BLaER1 treated with 17β-estradiol and CSF1 and Interleukin-3, amounts not matched to agents 10 nM and 100 nM (cell line): Measurements from ENCODE around the gene SMG6.
"Not testable (repeated sequence)": the region's sequence is repeated elsewhere in the genome, so short reads cannot be mapped to it uniquely, and the experiment has no call there.

ENCODE experiments used
- H3K27ac ChIP-seq, 11 experiments: shearing (Covaris generic); formaldehyde crosslinking; 2 replicates each; pipeline ENCODE4 v1.8.1; 2022
- H3K27me3 ChIP-seq, 11 experiments: shearing (Covaris generic); formaldehyde crosslinking; 2 replicates each; pipeline ENCODE4 v1.8.1; 2022
- H3K36me3 ChIP-seq, 11 experiments: shearing (Covaris generic); formaldehyde crosslinking; 2 replicates each; pipeline ENCODE4 v1.8.1; 2022
- H3K4me1 ChIP-seq, 10 experiments: shearing (Covaris generic); formaldehyde crosslinking; 2 replicates each; pipeline ENCODE4 v1.8.1; 2022
- H3K4me2 ChIP-seq, 11 experiments: shearing (Covaris generic); formaldehyde crosslinking; 2 replicates each; pipeline ENCODE4 v1.8.1; 2022
- H3K4me3 ChIP-seq, 10 experiments: shearing (Covaris generic); formaldehyde crosslinking; 2 replicates each; pipeline ENCODE4 v1.8.1; 2022
- H3K9ac ChIP-seq, 11 experiments: shearing (Covaris generic); formaldehyde crosslinking; 2 replicates each; pipeline ENCODE4 v1.8.1; 2022
- H3K9me3 ChIP-seq, 11 experiments: shearing (Covaris generic); formaldehyde crosslinking; replicated peaks in 1 of 11; 2 replicates each; pipeline ENCODE4 v1.8.1; 2022
- H4K20me1 ChIP-seq, 11 experiments: shearing (Covaris generic); formaldehyde crosslinking; 2 replicates each; pipeline ENCODE4 v1.8.1; 2022
- Cebpa-rat ChIP-seq, 11 experiments: shearing (Covaris generic); IDR thresholded peaks; 2 replicates each; pipeline ENCODE4 v1.8.1; 2022

The SMG6 gene

GRCh38 chr17:2202302-2202995 is 101.1 kb downstream of the SMG6 start:
- peaks cover 15 to 55% (median 39%) of the 10 kb centered on the region in 11 experiments; a peak in 21 of 22 replicates for H3K36me3 ChIP-seq
- TF ChIP-seq Cebpa-rat (IDR thresholded peaks at IDR 0.05) = no peak
- peaks cover 6 to 18% (median 12%) of the 10 kb centered on the region in 10 experiments; a peak in 14 of 20 replicates for H3K4me1 ChIP-seq
- no peak overlapping the region for H3K4me2 ChIP-seq
- H3K4me3 ChIP-seq = no peak overlapping the region
- H3K9me3 ChIP-seq = no peaks in the 10 kb centered on the region
- no peak overlapping the region for H3K27ac ChIP-seq
- no peaks in the 10 kb centered on the region for H3K27me3 ChIP-seq
- H4K20me1 ChIP-seq = peaks cover 0 to 14% (median 0%) of the 10 kb centered on the region in 11 experiments; a peak in 4 of 22 replicates
- H3K9ac ChIP-seq = no peak overlapping the region

DNA sequence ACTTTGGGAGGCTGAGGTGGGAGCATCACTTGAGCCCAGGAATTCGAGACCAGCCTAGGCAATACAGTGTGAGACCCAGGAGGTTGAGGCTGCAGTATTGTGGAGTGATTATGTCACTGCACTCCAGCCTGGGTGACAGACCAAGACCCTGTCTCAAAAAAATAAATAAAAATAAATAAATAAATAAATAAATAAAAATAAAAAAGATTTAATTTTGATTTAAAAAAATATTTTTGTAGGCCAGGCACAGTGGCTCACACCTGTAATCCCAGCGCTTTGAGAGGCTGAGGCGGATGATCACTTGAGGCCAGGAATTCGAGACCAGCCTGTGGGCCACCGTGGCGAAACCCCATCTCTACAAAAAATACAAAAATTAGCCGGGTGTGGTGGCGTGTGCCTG is 104.2 kb downstream of the SMG6 start:
- peaks cover 0 to 14% (median 0%) of the 10 kb centered on the region in 11 experiments; a peak in 3 of 22 replicates for H4K20me1 ChIP-seq
- not testable (repeated sequence) for H3K9ac ChIP-seq, H3K4me3 ChIP-seq, H3K27me3 ChIP-seq, H3K27ac ChIP-seq, H3K9me3 ChIP-seq, H3K4me2 ChIP-seq
- H3K36me3 ChIP-seq = peaks cover 15 to 54% (median 43%) of the 10 kb centered on the region in 11 experiments; a peak in 21 of 22 replicates
- peaks cover 17 to 39% (median 27%) of the 10 kb centered on the region in 10 experiments for H3K4me1 ChIP-seq

DNA sequence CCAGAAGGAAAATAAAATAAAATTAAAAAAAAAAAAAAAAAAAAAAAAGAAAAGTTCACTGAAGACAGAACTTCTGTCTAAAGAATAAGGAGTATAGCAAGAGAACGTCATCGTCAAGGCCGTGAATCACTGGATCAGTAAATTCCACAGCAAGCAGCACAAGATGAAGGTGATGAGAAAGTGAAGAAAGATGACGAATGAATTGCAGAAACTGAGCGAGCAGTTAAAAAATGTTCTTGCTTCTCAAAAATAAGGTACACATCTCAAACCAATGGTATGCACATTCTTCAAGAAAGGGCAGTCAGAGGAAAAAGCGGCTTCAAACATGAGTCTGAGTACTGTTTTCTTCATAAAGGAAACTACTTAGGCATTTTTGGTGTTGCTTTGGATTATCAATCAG is 104.7 kb downstream of the SMG6 start:
- H3K27ac ChIP-seq = no peak overlapping the region
- peak overlapping the region in 3 of 11 experiments; percentile 14 to 32 (median 26); a peak in 5 of 22 replicates for H3K4me2 ChIP-seq
- H4K20me1 ChIP-seq = peaks cover 0 to 13% (median 0%) of the 10 kb centered on the region in 11 experiments; a peak in 3 of 22 replicates
- peaks cover 16 to 54% (median 43%) of the 10 kb centered on the region in 11 experiments; a peak in 20 of 22 replicates for H3K36me3 ChIP-seq
- no peak for TF ChIP-seq Cebpa-rat (IDR thresholded peaks at IDR 0.05)
- H3K4me3 ChIP-seq = no peak overlapping the region
- no peaks in the 10 kb centered on the region for H3K27me3 ChIP-seq
- peaks cover 21 to 44% (median 31%) of the 10 kb centered on the region in 10 experiments for H3K4me1 ChIP-seq
- no peak overlapping the region for H3K9ac ChIP-seq
- no peaks in the 10 kb centered on the region for H3K9me3 ChIP-seq

DNA sequence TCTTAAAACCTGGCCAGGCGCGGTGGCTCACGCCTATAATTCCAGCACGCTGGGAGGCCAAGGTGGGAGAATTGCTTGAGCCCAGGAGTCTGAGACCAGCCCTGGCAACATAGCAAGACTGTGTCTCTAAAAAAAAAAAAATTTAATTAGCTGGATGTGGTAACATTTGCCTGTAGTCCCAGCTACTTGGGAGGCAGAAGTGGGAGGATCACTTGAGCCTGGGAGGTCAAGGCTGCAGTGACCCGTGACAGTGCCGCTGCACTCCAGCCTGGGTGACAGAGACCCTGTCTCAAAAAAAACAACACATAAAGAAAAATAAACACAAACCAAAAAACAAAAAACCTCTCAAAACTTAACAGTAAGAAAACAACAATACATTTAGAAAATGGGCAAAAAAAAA is 106.3 kb downstream of the SMG6 start:
- TF ChIP-seq Cebpa-rat (IDR thresholded peaks at IDR 0.05) = no peak
- Histone ChIP-seq H3K9ac (no peak overlapping the region), H3K27ac (no peak overlapping the region), H3K9me3 (no peaks in the 10 kb centered on the region), H3K36me3 (peaks cover 6 to 44% (median 31%) of the 10 kb centered on the region in 11 experiments; a peak in 20 of 22 replicates), H4K20me1 (peaks cover 0 to 4% (median 0%) of the 10 kb centered on the region in 11 experiments; a peak in 4 of 22 replicates), H3K4me1 (peaks cover 34 to 60% (median 47%) of the 10 kb centered on the region in 10 experiments), H3K4me2 (no peak overlapping the region), H3K4me3 (no peak overlapping the region), H3K27me3 (no peaks in the 10 kb centered on the region)

DNA sequence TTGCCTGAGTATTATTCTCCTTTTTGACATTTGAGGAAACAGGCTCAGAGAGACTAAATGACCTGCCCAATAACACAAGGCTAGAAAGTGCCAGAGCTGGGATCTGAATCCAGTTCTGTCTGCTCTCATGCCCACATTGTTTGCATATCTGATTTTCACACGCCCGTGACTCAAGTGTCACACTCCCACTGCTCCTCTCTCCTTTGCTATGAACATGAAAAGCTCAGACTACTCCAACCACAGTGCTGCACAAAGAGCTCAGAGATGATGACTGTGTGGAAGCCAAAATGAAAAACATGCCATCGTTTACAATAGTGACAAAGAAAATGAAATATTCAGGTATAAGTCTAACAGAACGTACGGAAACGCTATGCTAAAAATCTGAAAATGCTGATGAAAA is 107.9 kb downstream of the SMG6 start:
- peak overlapping the region in 7 of 11 experiments; percentile 18 to 97 (median 61); a peak in 11 of 22 replicates for H3K4me2 ChIP-seq
- no peak for TF ChIP-seq Cebpa-rat (IDR thresholded peaks at IDR 0.05)
- no peak overlapping the region for H3K9ac ChIP-seq
- H3K4me1 ChIP-seq = peaks cover 46 to 76% (median 62%) of the 10 kb centered on the region in 10 experiments
- H3K36me3 ChIP-seq = peaks cover 6 to 38% (median 27%) of the 10 kb centered on the region in 11 experiments; a peak in 17 of 22 replicates
- no peaks in the 10 kb centered on the region for H3K27me3 ChIP-seq
- H3K4me3 ChIP-seq = no peak overlapping the region
- H3K27ac ChIP-seq = peak overlapping the region in 4 of 11 experiments; percentile 15 to 91 (median 84); a peak in 6 of 22 replicates
- H3K9me3 ChIP-seq = no peaks in the 10 kb centered on the region
- H4K20me1 ChIP-seq = peaks cover 0 to 6% (median 0%) of the 10 kb centered on the region in 11 experiments; a peak in 6 of 22 replicates

GRCh38 chr17:2194889-2195335 is 108.7 kb downstream of the SMG6 start:
- TF ChIP-seq Cebpa-rat (IDR thresholded peaks at IDR 0.05) = 0 out of 22 replicates have a peak, but pooled peaks of 1 of the 11 experiments have one; percentile 20
- peaks cover 0 to 6% (median 0%) of the 10 kb centered on the region in 11 experiments; a peak in 6 of 22 replicates for H4K20me1 ChIP-seq
- H3K4me3 ChIP-seq = no peak overlapping the region
- H3K9me3 ChIP-seq = no peaks in the 10 kb centered on the region
- H3K4me1 ChIP-seq = peaks cover 55 to 84% (median 70%) of the 10 kb centered on the region in 10 experiments
- H3K27ac ChIP-seq = peak overlapping the region in 9 of 11 experiments; percentile 9 to 91 (median 81); a peak in 16 of 22 replicates
- H3K36me3 ChIP-seq = peaks cover 6 to 43% (median 31%) of the 10 kb centered on the region in 11 experiments; a peak in 17 of 22 replicates
- H3K9ac ChIP-seq = 0 out of 22 replicates have a peak overlapping the region, but pooled peaks of 1 of the 11 experiments have one; percentile 11
- H3K4me2 ChIP-seq = peak overlapping the region; percentile 18 to 97 (median 61)
- no peaks in the 10 kb centered on the region for H3K27me3 ChIP-seq

- H3K9me3 ChIP-seq = no peaks in the 10 kb centered on the region
- no peaks in the 10 kb centered on the region for H3K27me3 ChIP-seq
- peak overlapping the region; percentile 63 to 97 (median 85) for H3K4me2 ChIP-seq
- peaks cover 69 to 88% (median 76%) of the 10 kb centered on the region in 10 experiments for H3K4me1 ChIP-seq
- peak overlapping the region in 10 of 11 experiments; percentile 44 to 91 (median 84); a peak in 20 of 22 replicates for H3K27ac ChIP-seq
- peak overlapping the region in 4 of 10 experiments; percentile 16 to 37 (median 28); a peak in 3 of 20 replicates for H3K4me3 ChIP-seq
- H3K9ac ChIP-seq = peak overlapping the region in 9 of 11 experiments; percentile 32 to 76 (median 67); a peak in 18 of 22 replicates
- peaks cover 17 to 64% (median 49%) of the 10 kb centered on the region in 11 experiments for H3K36me3 ChIP-seq
- TF ChIP-seq Cebpa-rat (IDR thresholded peaks at IDR 0.05) = no peak
- peaks cover 0 to 6% (median 0%) of the 10 kb centered on the region in 11 experiments; a peak in 6 of 22 replicates for H4K20me1 ChIP-seq
Measured at GRCh38 chr17:2192367-2193057, 111.1 kb downstream of the SMG6 start.

DNA sequence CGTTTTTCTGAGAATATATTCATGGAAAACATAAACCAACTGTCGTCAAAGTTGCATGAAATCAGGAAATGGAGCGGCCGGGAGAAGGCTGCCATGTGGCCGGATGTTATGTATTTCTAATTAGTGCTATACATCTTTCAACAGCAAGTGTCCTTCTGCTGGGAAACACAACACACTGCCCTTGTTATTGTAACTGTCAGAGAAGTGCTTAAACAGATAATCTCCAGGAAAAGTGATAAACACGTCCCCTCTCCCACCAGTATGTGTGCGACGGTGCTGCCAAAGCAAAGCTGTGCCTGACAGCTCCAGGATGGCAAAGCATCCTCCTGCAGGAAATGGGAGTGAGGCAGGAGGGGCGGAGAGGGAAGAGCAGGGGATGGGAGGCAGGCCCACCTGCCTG is 111.8 kb downstream of the SMG6 start:
- no peaks in the 10 kb centered on the region for H3K27me3 ChIP-seq
- H3K4me3 ChIP-seq = peak overlapping the region in 3 of 10 experiments; percentile 9 to 37 (median 16); a peak in 2 of 20 replicates
- H3K4me2 ChIP-seq = peak overlapping the region; percentile 63 to 97 (median 85)
- peak overlapping the region in 10 of 11 experiments; percentile 37 to 91 (median 84); a peak in 19 of 22 replicates for H3K27ac ChIP-seq
- H3K9me3 ChIP-seq = no peaks in the 10 kb centered on the region
- H3K4me1 ChIP-seq = peaks cover 64 to 83% (median 73%) of the 10 kb centered on the region in 10 experiments
- H3K36me3 ChIP-seq = peaks cover 25 to 71% (median 54%) of the 10 kb centered on the region in 11 experiments
- peaks cover 0 to 6% (median 0%) of the 10 kb centered on the region in 11 experiments; a peak in 6 of 22 replicates for H4K20me1 ChIP-seq
- peak overlapping the region in 9 of 11 experiments; percentile 32 to 76 (median 67); a peak in 18 of 22 replicates for H3K9ac ChIP-seq
- TF ChIP-seq Cebpa-rat (IDR thresholded peaks at IDR 0.05) = no peak
